ENCODE data around the gene CEACAM7.
A peak's percentile ranks its signal among the peaks of the same experiment; 100 is the strongest.
"Not testable (repeated sequence)": the region's sequence is repeated elsewhere in the genome, so short reads cannot be mapped to it uniquely, and the experiment has no call there.

Gene CEACAM7

DNA sequence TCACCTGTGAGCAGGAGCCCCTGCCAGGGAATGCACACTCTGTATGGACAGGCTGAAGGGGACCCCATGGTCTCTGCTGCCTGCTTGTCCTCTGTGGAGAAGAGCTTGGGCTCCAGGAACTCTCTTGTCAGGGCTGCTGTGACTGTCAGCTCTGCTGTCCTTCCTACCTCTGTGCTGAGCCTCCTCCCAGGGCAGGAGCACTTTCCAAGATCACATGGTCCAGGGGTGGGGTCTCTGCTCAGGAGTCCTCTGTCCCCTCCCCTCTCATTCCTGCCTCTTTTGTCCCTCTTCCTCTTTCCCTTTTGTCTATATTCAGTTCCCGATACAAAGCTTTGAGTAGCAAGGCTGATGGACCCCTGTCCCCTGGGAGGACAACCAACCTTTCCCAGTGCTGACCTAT is at the start of gene CEACAM7:
CEACAM7 (minus strand) TSS at position 173 of the 400 bp plus-strand sequence; CDS start at position 68, 105 bp downstream.
- DNase-seq (ENCODE audit: low spot score), result no peak

DNA sequence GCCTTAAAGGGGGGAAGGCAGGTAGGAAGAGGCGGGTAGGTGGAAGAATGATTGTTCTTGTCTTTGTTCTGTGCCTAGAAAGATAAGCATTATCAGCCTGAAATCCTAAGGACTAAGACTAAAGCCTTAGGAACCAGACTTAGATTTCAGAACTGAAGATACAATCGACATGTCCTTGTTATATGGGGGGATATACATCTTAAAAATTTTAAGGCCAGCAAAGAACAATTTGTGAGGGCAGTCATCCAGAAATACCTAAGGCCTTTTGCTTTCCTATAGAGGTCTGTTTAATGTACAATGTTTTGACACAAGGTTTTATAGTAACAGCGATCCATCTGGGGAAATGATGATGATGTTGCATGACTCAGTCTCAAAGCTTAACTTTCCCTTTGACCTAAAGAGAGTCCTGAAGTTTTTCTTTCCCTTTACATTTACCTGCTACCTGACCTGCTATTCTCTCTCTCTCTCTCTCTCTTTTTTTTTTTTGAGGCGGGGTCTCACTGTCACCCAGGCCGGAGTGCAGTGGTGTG is 47.1 kb upstream of the CEACAM7 start:
- DNase-seq (ENCODE audit: low spot score), result no peak

DNA sequence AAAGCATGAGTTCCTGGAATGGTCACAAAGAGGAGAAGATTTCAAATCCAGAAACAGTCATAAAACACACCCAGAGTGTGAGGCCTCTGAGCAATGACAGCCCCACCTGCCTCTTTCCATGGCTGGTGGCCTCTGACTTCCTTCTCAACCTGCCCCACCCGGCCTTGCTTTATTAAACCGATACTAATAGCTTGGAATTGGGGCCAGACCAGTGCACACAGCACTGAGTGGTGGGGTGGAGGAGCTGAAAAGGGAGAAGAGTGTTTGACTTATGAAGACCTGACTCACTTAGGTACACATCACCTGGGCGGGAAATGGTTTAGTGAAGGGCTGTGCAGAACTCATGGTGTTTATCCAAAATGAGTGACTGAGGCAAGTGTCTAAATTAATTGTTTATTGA is 46.5 kb upstream of the CEACAM7 start:
- DNase-seq (ENCODE audit: low spot score), result no peak

DNA sequence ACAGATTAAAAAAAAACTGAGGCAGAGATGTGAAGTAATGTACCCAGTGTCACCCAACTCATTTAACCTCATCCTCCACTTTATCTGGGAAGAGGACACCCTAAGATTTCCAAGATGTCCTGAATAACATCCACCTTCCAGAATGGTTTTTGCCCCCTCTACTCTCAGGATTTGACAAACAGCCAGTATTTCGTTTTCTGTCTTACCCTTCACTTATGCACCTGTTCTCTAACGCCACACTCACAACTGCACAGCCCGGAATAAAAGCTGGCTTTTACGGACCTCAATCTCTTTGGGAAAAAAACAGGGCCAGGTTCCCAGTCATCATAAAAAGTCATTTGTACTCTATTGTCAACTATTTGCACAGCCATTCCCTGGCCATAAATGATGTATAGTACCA is 46.1 kb upstream of the CEACAM7 start:
- DNase-seq (ENCODE audit: low spot score), result no peak

DNA sequence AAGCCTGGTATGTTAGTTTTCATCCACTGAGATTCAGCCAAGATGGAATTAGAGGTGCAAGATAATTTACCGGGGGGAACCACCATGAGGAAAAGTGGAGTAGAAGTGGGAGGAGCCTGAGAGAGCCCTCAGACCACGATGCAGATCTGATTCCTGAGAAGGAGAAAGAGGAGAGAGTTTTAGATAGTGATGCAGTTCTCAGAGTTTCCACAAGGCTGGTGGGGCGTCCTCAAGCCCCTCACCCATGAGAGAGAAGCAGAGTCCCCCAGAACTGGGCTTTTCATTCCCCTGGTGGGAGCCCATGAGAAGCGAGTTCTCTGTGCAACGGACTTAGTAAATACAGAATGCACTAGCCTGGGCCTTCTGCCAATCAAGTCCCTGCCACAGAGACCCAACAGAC is 38.4 kb upstream of the CEACAM7 start:
- no peak for DNase-seq (ENCODE audit: low spot score)

DNA sequence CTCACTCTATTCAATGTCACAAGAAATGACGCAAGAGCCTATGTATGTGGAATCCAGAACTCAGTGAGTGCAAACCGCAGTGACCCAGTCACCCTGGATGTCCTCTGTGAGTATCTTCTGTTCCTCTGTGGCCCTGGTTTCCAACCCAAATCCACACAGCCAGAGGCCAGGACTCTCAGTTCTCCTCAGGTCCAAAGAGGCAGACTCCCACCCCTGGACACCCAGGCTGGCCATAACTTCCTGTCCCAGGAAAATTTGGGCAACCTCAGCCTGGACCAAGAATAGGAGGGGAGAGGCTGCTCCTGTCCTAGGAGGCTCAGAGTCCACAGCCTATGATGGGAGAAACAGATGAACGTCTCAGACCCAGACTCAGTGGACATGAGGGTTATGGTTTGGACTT is 32.0 kb upstream of the CEACAM7 start:
- DNase-seq (ENCODE audit: low spot score), result no peak

DNA sequence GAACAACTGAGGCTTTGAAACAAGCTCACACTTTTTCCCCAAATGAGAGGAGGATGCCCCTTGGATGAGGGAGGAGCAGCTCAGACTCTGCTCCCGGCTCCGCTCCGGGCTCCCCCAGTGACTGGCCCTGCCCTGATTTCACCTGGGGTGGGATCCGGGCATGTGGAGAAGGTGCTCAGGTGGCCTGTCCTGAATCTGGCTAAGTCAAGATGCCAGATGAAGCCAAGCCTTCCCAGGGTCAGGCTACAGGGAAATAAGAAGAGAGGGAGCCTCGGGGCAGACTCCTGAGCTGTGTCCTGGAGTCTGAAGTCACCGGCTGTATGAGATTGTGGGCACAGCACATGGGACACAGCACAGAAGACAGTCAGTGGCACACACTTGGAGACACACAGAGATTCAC is 30.7 kb upstream of the CEACAM7 start:
- no peak for DNase-seq (ENCODE audit: low spot score)

DNA sequence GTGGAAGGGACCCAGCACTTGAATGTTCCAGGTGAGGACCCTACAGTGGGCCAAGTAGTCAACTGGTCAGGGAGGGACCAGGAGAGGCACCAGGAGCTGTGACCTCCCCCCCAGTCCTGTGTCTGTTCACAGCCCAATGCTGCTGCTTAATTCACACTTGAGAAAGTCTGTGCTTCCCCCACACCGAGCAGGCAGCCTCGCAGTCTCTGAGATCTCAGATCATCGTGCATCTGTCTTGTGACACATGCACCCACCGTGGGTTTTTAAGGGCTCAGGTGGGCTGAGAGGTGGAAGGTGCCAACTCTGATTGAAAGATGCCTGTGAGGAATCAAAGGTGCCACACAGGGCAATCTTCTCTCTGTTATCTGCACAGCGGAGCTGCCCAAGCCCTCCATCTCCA is 26.5 kb upstream of the CEACAM7 start:
- DNase-seq (ENCODE audit: low spot score), result no peak

DNA sequence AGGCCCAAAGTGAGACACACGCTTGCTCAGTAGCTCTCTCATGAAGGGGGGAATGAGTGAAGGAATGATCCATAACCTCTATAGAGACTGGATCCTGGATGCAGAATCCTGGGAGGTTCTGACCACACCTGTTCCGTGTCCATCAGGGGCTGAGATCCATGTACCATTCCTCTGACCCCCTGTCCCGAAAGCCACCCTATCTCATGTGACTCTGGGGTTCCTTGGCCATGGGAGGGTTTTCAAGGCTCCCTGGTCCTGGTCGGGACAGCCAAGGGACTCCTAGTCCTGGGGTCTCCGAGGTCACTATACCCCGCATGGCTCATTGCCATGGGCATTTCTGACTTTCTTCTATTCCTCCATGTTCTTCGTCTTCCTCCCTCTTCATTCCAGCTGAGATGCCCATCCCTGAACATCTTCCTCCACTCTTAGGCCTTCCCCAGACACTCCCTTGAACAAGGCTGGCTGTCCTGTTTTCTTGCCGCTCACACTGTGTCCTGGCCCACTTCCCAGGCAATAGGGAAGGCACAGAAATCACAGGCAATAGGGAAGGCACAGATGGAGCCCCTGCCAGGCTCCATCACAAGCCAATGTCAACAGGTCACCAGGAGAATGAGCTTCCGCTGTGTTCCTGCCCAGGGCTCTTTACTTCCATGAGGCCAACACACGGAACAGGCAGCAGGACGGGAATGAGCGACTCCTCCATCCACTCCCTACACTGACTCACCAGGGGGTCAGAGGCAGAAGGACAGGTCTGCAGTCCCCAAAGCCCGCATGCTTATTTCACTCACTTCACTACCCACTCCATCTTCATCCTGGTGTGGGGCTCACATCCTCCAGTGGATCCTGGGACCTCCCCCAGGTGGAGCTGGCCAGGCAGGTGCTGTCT is 23.5 kb upstream of the CEACAM7 start:
- no peak for DNase-seq (ENCODE audit: low spot score)

DNA sequence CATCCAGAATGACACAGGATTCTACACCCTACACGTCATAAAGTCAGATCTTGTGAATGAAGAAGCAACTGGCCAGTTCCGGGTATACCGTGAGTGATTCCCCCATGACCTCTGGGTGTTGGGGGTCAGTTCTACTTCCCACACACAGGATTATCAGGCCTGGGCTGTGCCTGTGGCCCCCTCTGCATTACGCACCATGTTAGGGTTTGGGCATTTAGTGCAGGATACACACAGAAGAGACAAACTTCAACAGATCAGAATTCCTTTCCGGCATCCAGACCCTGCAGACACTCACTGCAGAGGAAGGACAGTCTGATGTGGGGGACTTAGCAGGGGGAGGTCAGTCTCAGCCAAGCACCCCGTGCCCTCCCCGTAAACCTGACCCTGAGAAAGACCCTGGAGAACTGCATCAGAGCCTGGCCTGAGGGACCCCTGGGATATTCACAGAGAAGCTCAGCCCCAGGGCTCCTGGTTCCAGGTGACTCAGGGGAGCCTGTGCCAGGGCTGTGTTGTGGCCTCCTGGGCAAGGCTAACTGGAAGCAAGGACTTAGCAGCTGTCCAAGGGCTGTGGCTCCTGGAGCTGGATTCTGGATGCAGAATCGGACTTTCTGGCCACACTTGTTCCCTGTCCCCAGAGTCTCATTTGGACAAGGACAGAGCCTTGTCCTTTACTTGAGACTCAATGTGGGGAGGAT is 22.0 kb upstream of the CEACAM7 start:
- DNase-seq (ENCODE audit: low spot score), result no peak

DNA sequence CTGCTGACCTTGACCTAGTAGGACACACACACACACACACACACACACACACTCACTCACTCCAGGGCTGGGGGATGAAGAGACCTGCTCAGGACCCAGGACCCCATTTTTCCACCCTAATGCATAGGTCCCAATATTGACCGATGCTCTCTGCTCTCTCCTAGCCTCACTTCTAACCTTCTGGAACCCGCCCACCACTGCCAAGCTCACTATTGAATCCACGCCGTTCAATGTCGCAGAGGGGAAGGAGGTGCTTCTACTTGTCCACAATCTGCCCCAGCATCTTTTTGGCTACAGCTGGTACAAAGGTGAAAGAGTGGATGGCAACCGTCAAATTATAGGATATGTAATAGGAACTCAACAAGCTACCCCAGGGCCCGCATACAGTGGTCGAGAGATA is 21.4 kb upstream of the CEACAM7 start:
- DNase-seq (ENCODE audit: low spot score), result not testable (repeated sequence)

DNA sequence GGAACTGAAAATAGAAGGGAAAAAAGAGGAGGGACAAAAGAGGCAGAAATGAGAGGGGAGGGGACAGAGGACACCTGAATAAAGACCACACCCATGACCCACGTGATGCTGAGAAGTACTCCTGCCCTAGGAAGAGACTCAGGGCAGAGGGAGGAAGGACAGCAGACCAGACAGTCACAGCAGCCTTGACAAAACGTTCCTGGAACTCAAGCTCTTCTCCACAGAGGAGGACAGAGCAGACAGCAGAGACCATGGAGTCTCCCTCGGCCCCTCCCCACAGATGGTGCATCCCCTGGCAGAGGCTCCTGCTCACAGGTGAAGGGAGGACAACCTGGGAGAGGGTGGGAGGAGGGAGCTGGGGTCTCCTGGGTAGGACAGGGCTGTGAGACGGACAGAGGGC is 20.4 kb upstream of the CEACAM7 start, which contains the start of gene CEACAM5:
CEACAM5 (plus strand) TSS at position 146 of the 400 bp plus-strand sequence; CDS start at position 252, 106 bp downstream.
- no peak for DNase-seq (ENCODE audit: low spot score)

DNA sequence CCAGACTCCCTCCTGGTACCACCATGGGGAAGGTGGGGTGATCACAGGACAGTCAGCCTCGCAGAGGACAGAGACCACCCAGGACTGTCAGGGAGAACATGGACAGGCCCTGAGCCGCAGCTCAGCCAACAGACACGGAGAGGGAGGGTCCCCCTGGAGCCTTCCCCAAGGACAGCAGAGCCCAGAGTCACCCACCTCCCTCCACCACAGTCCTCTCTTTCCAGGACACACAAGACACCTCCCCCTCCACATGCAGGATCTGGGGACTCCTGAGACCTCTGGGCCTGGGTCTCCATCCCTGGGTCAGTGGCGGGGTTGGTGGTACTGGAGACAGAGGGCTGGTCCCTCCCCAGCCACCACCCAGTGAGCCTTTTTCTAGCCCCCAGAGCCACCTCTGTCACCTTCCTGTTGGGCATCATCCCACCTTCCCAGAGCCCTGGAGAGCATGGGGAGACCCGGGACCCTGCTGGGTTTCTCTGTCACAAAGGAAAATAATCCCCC is 19.9 kb upstream of the CEACAM7 start:
- no peak for DNase-seq (ENCODE audit: low spot score)

DNA sequence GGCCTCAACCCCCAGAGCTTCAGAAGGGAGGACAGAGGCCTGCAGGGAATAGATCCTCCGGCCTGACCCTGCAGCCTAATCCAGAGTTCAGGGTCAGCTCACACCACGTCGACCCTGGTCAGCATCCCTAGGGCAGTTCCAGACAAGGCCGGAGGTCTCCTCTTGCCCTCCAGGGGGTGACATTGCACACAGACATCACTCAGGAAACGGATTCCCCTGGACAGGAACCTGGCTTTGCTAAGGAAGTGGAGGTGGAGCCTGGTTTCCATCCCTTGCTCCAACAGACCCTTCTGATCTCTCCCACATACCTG is 19.4 kb upstream of the CEACAM7 start:
- DNase-seq (ENCODE audit: low spot score), result no peak

DNA sequence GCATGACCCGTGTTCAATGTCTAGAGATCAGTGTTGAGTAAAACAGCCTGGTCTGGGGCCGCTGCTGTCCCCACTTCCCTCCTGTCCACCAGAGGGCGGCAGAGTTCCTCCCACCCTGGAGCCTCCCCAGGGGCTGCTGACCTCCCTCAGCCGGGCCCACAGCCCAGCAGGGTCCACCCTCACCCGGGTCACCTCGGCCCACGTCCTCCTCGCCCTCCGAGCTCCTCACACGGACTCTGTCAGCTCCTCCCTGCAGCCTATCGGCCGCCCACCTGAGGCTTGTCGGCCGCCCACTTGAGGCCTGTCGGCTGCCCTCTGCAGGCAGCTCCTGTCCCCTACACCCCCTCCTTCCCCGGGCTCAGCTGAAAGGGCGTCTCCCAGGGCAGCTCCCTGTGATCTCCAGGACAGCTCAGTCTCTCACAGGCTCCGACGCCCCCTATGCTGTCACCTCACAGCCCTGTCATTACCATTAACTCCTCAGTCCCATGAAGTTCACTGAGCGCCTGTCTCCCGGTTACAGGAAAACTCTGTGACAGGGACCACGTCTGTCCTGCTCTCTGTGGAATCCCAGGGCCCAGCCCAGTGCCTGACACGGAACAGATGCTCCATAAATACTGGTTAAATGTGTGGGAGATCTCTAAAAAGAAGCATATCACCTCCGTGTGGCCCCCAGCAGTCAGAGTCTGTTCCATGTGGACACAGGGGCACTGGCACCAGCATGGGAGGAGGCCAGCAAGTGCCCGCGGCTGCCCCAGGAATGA is 18.9 kb upstream of the CEACAM7 start:
- peak; percentile 55 for DNase-seq (ENCODE audit: low spot score)

DNA sequence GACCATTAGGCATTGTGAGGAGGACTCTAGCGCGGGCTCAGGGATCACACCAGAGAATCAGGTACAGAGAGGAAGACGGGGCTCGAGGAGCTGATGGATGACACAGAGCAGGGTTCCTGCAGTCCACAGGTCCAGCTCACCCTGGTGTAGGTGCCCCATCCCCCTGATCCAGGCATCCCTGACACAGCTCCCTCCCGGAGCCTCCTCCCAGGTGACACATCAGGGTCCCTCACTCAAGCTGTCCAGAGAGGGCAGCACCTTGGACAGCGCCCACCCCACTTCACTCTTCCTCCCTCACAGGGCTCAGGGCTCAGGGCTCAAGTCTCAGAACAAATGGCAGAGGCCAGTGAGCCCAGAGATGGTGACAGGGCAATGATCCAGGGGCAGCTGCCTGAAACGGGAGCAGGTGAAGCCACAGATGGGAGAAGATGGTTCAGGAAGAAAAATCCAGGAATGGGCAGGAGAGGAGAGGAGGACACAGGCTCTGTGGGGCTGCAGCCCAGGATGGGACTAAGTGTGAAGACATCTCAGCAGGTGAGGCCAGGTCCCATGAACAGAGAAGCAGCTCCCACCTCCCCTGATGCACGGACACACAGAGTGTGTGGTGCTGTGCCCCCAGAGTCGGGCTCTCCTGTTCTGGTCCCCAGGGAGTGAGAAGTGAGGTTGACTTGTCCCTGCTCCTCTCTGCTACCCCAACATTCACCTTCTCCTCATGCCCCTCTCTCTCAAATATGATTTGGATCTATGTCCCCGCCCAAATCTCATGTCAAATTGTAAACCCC is 17.5 kb upstream of the CEACAM7 start:
- no peak for DNase-seq (ENCODE audit: low spot score)

DNA sequence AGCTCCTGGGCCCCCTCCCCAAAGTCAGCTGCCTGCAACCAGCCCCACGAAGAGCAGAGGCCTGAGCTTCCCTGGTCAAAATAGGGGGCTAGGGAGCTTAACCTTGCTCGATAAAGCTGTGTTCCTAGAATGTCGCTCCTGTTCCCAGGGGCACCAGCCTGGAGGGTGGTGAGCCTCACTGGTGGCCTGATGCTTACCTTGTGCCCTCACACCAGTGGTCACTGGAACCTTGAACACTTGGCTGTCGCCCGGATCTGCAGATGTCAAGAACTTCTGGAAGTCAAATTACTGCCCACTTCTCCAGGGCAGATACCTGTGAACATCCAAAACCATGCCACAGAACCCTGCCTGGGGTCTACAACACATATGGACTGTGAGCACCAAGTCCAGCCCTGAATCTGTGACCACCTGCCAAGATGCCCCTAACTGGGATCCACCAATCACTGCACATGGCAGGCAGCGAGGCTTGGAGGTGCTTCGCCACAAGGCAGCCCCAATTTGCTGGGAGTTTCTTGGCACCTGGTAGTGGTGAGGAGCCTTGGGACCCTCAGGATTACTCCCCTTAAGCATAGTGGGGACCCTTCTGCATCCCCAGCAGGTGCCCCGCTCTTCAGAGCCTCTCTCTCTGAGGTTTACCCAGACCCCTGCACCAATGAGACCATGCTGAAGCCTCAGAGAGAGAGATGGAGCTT is 15.7 kb upstream of the CEACAM7 start:
- DNase-seq (ENCODE audit: low spot score), result no peak

DNA sequence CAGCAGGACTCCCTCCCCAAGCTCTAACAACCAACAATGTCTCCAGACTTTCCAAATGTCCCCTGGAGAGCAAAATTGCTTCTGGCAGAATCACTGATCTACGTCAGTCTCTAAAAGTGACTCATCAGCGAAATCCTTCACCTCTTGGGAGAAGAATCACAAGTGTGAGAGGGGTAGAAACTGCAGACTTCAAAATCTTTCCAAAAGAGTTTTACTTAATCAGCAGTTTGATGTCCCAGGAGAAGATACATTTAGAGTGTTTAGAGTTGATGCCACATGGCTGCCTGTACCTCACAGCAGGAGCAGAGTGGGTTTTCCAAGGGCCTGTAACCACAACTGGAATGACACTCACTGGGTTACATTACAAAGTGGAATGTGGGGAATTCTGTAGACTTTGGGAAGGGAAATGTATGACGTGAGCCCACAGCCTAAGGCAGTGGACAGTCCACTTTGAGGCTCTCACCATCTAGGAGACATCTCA is 14.1 kb upstream of the CEACAM7 start:
- no peak for DNase-seq (ENCODE audit: low spot score)

DNA sequence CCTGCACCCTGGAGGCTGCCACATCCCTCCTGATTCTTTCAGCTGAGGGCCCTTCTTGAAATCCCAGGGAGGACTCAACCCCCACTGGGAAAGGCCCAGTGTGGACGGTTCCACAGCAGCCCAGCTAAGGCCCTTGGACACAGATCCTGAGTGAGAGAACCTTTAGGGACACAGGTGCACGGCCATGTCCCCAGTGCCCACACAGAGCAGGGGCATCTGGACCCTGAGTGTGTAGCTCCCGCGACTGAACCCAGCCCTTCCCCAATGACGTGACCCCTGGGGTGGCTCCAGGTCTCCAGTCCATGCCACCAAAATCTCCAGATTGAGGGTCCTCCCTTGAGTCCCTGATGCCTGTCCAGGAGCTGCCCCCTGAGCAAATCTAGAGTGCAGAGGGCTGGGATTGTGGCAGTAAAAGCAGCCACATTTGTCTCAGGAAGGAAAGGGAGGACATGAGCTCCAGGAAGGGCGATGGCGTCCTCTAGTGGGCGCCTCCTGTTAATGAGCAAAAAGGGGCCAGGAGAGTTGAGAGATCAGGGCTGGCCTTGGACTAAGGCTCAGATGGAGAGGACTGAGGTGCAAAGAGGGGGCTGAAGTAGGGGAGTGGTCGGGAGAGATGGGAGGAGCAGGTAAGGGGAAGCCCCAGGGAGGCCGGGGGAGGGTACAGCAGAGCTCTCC is 13.5 kb upstream of the CEACAM7 start:
- no peak for DNase-seq (ENCODE audit: low spot score)
